Testis (tissue), 3 donors: ENCODE results near the gene AP2A2. TPM values are rescaled to one million over a fixed set of nuclear protein-coding genes. Genes with fewer than 3 reads are reported as not detected.

ENCODE experiments used
- DNase-seq: peaks from one replicate; pipeline ENCODE4 v3.0.0-alpha.2; 2019
- H3K27ac ChIP-seq, 2 donors: fragments of 200-600 bp; sonication (generic); one replicate each; pipeline ENCODE4 v1.5.1; 2019
- H3K27me3 ChIP-seq: fragments of 200-600 bp; sonication (generic); one replicate; pipeline ENCODE4 v1.5.1; 2019
- H3K36me3 ChIP-seq: fragments of 200-600 bp; sonication (generic); one replicate; pipeline ENCODE4 v1.5.1; 2017; ENCODE audit warnings: low read depth; ENCODE audit errors: missing control alignments
- H3K4me1 ChIP-seq: fragments of 200-600 bp; sonication (generic); one replicate; pipeline ENCODE4 v1.5.1; 2019
- H3K4me3 ChIP-seq, 2 donors: fragments of 200-600 bp; sonication (generic); one replicate each; pipeline ENCODE4 v1.5.1; 2017 to 2019
- H3K9me3 ChIP-seq: fragments of 200-600 bp; sonication (generic); one replicate; pipeline ENCODE4 v1.5.1; 2017
- POLR2A ChIP-seq: fragments of 450-650 bp; IDR thresholded peaks from one replicate; pipeline ENCODE4 v1.6.1; 2017; ENCODE audit warnings: antibody characterized with exemption, mild to moderate bottlenecking, moderate library complexity
- WGBS, 2 donors: methylation state at CpG; one replicate each; pipeline ENCODE4 v1.1.5; 2018; 5-methylcytosine and 5-hydroxymethylcytosine counted together
- intact Hi-C: fragments of 100-400 bp; cut with DNase I; formaldehyde crosslinking; loops from one replicate; pipeline ENCODE4 v1.15.1; 2023; ENCODE audit warnings: low total_unique reads
- polyA plus RNA-seq: library from polyadenylated mRNA; stranded (reverse); fragments of 350-450 nt; fragmentation: Illumina TruSeq; extraction: RNeasy Lipid Tissue Mini Kit (QIAGEN cat#74804); gene quantifications from one replicate; pipeline ENCODE4 v1.2.3, GENCODE V29; 2014; ENCODE audit warnings: low read depth, low replicate concordance; ENCODE audit not compliant: insufficient read depth
- total RNA-seq, 2 donors: library from RNA; depleted of rRNA; stranded (reverse); fragments of >200 nt; gene quantifications; one replicate each; pipeline ENCODE4 v1.2.3, GENCODE V29; 2016
- TF ChIP-seq, protein P1 (sequence below), 3 experiments: fragments of 450-650 bp in 2 of 3; fragments of 200-600 bp in 1 of 3; sonication (generic) in 1 of 3; IDR thresholded peaks; one replicate each; pipeline ENCODE4 v1.5.1; 2016 to 2019; ENCODE audit warnings: antibody characterized with exemption in 3 of 3, mild to moderate bottlenecking in 2 of 3, moderate library complexity in 1 of 3

Gene AP2A2
- total and polyA plus RNA-seq, 3 donors from 2014 or later: 82.0 to 106 (median 95.0) TPM

DNA sequence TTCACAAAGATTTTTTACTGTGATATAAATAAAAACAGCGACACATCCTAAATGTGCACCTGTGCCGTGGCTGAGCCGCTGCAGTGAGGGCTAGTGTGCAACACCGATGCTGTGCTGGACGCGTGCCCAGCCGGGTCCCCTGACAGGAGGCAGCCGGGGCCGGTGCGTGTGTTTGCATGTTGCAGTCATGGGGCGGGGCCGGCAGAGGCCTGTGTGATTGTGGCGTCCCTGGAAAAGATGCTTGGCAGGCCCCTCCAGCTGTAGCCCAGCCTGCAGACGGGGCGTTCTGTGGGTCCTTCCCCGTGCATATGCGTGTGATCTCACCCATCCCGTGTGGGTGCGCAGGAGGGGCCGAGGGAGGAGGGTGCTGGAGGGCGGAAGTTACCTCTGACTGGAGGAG, 80.3 kb downstream of the AP2A2 start:
- Histone ChIP-seq H3K4me1 (no peaks in the 10 kb centered on the region), H3K36me3 (no peaks in the 10 kb centered on the region), H3K4me3 (no peak overlapping the region), H3K27me3 (no peaks in the 10 kb centered on the region), H3K27ac (no peak overlapping the region), H3K9me3 (no peaks in the 10 kb centered on the region)
- 61 to 63% methylated on average over 20 to 21 of the region's 21 CpGs for WGBS, 2 donors
- DNase-seq: peak; percentile 35
- intact Hi-C loops: no loop called here
- TF ChIP-seq POLR2A: no peak
- TF ChIP-seq, protein P1, sequence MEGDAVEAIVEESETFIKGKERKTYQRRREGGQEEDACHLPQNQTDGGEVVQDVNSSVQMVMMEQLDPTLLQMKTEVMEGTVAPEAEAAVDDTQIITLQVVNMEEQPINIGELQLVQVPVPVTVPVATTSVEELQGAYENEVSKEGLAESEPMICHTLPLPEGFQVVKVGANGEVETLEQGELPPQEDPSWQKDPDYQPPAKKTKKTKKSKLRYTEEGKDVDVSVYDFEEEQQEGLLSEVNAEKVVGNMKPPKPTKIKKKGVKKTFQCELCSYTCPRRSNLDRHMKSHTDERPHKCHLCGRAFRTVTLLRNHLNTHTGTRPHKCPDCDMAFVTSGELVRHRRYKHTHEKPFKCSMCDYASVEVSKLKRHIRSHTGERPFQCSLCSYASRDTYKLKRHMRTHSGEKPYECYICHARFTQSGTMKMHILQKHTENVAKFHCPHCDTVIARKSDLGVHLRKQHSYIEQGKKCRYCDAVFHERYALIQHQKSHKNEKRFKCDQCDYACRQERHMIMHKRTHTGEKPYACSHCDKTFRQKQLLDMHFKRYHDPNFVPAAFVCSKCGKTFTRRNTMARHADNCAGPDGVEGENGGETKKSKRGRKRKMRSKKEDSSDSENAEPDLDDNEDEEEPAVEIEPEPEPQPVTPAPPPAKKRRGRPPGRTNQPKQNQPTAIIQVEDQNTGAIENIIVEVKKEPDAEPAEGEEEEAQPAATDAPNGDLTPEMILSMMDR (IDR thresholded peaks at IDR 0.05): no peak

DNA sequence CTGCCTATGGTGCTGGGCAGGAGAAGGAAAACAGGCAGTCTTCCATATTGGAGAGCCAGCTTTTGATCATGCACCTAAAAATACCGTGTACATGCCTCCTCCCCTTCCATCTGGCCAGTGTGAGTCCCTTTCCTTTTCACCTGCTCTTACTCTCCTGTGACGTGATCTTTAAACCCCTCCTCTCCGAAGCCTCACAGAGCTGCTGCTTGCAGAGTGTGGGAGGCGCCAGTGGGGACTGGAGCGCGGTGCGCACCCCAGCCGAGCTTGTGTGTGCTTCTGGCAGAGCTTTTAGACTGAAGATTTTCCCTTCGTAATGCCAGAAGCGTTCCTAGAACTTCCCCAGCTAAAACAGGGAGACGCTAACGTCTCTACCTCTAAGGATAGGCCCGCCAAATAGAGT, 81.1 kb downstream of the AP2A2 start:
- TF ChIP-seq, protein P1 (IDR thresholded peaks at IDR 0.05): no peak
- TF ChIP-seq POLR2A: no peak
- H3K27ac ChIP-seq: no peak overlapping the region
- intact Hi-C loops: no loop called here

DNA sequence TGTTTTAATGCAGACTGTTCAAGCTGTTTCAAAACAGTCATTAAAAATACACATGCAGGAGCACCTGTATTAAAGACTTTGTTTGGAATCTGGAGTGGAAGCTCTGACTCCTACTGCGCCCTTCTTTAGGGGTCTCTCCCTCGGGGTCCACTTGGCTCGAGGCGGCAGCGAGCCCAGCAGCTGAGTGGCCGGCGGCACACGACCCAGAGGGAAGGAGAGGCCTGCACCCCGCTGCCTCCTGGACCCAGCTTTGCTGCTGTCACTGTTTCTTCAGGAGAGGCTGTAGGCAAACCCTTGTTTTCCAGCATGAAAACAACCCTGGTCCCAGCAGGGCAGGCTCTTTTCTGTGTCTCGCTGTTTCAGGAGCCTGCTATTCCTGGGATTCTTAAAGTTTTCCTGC, 81.6 kb downstream of the AP2A2 start:
- peaks cover 9% of the 10 kb centered on the region for H3K4me1 ChIP-seq
- no peak overlapping the region for H3K4me3 ChIP-seq
- no peak for DNase-seq
- TF ChIP-seq, protein P1 (IDR thresholded peaks at IDR 0.05): no peak
- no peak for TF ChIP-seq POLR2A
- H3K9me3 ChIP-seq: no peaks in the 10 kb centered on the region
- H3K27ac ChIP-seq: no peak overlapping the region
- WGBS, 2 donors: 91 to 93% methylated on average over 10 of the region's 10 CpGs
- intact Hi-C loops: no loop called here
- no peaks in the 10 kb centered on the region for H3K27me3 ChIP-seq
- no peaks in the 10 kb centered on the region for H3K36me3 ChIP-seq

More for the DNA sequence above, 81.1 kb downstream of the AP2A2 start:
- no peaks in the 10 kb centered on the region for H3K9me3 ChIP-seq
- DNase-seq: peak; percentile 67
- H3K4me1 ChIP-seq: peaks cover 4% of the 10 kb centered on the region
- 49 to 70% methylated on average over 13 of the region's 13 CpGs for WGBS, 2 donors
- H3K36me3 ChIP-seq: no peaks in the 10 kb centered on the region
- H3K27me3 ChIP-seq: no peaks in the 10 kb centered on the region
- H3K4me3 ChIP-seq: no peak overlapping the region

DNA sequence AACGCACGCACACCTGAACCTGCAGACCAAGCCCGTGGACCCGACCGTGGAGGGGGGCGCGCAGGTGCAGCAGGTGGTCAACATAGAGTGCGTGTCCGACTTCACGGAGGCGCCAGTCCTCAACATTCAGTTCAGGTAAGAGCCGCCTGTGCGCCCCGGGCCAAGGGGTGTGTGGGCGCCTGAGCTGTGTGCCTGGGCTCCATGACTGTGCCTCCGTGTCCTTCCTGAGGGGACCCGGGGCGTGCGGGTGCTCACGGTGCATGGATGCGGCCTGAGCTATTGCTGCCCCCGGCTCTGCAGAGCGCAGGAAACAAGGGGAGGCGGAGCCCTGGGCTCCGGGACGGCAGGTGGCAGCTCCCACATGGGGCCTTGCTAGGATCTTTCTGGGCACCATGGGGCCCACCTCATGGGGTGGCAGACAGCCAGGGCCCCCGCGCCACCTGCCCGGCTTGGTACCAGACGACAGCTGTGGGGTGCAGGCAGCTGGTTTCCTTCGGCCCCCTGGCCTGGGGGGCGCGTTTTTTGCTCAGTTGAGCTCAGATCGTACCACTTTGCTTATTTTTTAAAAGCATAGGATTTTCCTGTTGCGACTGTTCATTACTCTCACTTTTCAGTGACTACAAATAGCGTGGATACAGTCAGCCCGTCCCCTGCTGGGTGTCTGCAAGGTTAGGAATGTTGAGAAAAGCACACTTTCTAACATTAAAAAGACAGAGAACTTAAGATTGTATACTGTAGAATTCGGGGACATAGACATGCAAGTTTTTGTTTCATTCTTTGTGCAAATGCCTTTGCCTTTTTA, 82.5 kb downstream of the AP2A2 start:
- Histone ChIP-seq H3K27ac (no peak overlapping the region), H3K4me3 (no peak overlapping the region), H3K4me1 (peaks cover 17% of the 10 kb centered on the region), H3K27me3 (no peaks in the 10 kb centered on the region), H3K9me3 (no peaks in the 10 kb centered on the region), H3K36me3 (no peaks in the 10 kb centered on the region)
- TF ChIP-seq, protein P1 (IDR thresholded peaks at IDR 0.05): no peak
- no peak for TF ChIP-seq POLR2A
- intact Hi-C loops: no loop called here
- 92 to 93% methylated on average over 27 to 38 of the region's 38 CpGs for WGBS, 2 donors
- DNase-seq: no peak

DNA sequence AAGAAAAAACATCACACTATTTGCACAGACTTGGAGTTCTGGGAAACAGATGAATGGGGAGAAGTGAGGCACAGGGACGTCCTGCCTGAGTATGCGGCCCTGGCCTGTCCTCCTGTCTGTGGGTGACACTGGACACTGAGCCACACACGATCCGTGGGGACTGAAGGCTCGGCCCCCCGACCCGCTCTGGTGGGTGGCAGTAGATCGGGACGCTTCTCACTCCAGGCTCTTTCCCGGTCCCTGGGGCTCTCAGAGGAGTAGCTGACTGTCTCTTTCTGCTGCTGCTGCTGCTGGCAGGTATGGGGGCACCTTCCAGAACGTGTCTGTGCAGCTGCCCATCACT, 83.1 kb downstream of the AP2A2 start:
- Histone ChIP-seq H3K36me3 (no peaks in the 10 kb centered on the region), H3K4me1 (peaks cover 17% of the 10 kb centered on the region), H3K4me3 (no peak overlapping the region), H3K9me3 (no peaks in the 10 kb centered on the region), H3K27ac (no peak overlapping the region), H3K27me3 (no peaks in the 10 kb centered on the region)
- 87 to 91% methylated on average over 11 of the region's 11 CpGs for WGBS, 2 donors
- TF ChIP-seq POLR2A: no peak
- TF ChIP-seq, protein P1 (IDR thresholded peaks at IDR 0.05): no peak
- DNase-seq: no peak
- intact Hi-C loops: no loop called here
